Measurements from ENCODE around the gene AKT1S1. TPM values are rescaled to one million over a fixed set of nuclear protein-coding genes. Genes with fewer than 3 reads are reported as not detected.

The AKT1S1 gene
- total RNA-seq, 1 experiment from 2014 or later, result 64.6 TPM

GRCh38 chr19:49857838-49858087 is 19.4 kb downstream of the AKT1S1 start:
- no peak for TF ChIP-seq CTCF (IDR thresholded peaks at IDR 0.05; ENCODE audit: insufficient read depth in 1 of 2, low read depth in 1 of 2, low read length in 1 of 2, severe bottlenecking in 1 of 2, unreplicated experiment in 1 of 2)
- Mint-ChIP-seq H3K36me3 (ENCODE audit: insufficient read depth, unreplicated experiment) (peaks cover 84% of the 10 kb centered on the region), H3K27ac (ENCODE audit: unreplicated experiment) (peak overlapping the region; percentile 61), H3K27me3 (ENCODE audit: insufficient read depth, unreplicated experiment) (no peaks in the 10 kb centered on the region), H3K4me3 (ENCODE audit: unreplicated experiment) (no peak overlapping the region), H3K4me1 (ENCODE audit: low read depth, unreplicated experiment) (peaks cover 1% of the 10 kb centered on the region), H3K9me3 (ENCODE audit: unreplicated experiment) (no peaks in the 10 kb centered on the region)
- intact Hi-C loops (cut with micrococcal nuclease; ENCODE audit: unreplicated experiment), result no loop called here
- no TSS peak for BruUV-seq (replicated peaks)
- Histone ChIP-seq H3K9me3 (no peaks in the 10 kb centered on the region), H3K4me1 (peaks cover 2% of the 10 kb centered on the region; the same call in 1 of the 2 replicates), H3K4me3 (ENCODE audit: low read depth, low read length) (no peak overlapping the region), H3K36me3 (ENCODE audit: control insufficient read depth, insufficient read depth, low read length) (peaks cover 13% of the 10 kb centered on the region), H3K27me3 (replicated peaks; ENCODE audit: control insufficient read depth, insufficient read depth, low read length) (no peaks in the 10 kb centered on the region)
- POLR2A ChIA-PET, result interaction anchor here (2.0 kb wide), 1 partner anchor 12 kb away, joined by 7 read pairs; no protein-coding TSS in a partner anchor
- DNase-seq, result no peak
- CTCF ChIA-PET, result interaction anchor here (0.8 kb wide), 2 partner anchors 7 to 12 kb away, joined by 3 to 4 read pairs; no protein-coding TSS in a partner anchor

- Mint-ChIP-seq H3K27ac (ENCODE audit: unreplicated experiment) (peak overlapping the region; percentile 61), H3K9me3 (ENCODE audit: unreplicated experiment) (no peaks in the 10 kb centered on the region), H3K4me3 (ENCODE audit: unreplicated experiment) (no peak overlapping the region), H3K36me3 (ENCODE audit: insufficient read depth, unreplicated experiment) (peaks cover 84% of the 10 kb centered on the region), H3K4me1 (ENCODE audit: low read depth, unreplicated experiment) (peaks cover 6% of the 10 kb centered on the region), H3K27me3 (ENCODE audit: insufficient read depth, unreplicated experiment) (no peaks in the 10 kb centered on the region)
- CTCF ChIA-PET, result interaction anchor here (0.8 kb wide), 1 partner anchor 8 kb away, joined by 3 read pairs; no protein-coding TSS in a partner anchor
- no peaks in the 10 kb centered on the region for H3K27me3 ChIP-seq (replicated peaks; ENCODE audit: control insufficient read depth, insufficient read depth, low read length)
- no peaks in the 10 kb centered on the region for H3K9me3 ChIP-seq
- TF ChIP-seq CTCF (IDR thresholded peaks at IDR 0.05; ENCODE audit: insufficient read depth in 1 of 2, low read depth in 1 of 2, low read length in 1 of 2, severe bottlenecking in 1 of 2, unreplicated experiment in 1 of 2), result no peak
- intact Hi-C loops (cut with micrococcal nuclease; ENCODE audit: unreplicated experiment), result no loop called here
- BruUV-seq (replicated peaks), result no TSS peak
- POLR2A ChIA-PET, result interaction anchor here (2.0 kb wide), 1 partner anchor 12 kb away, joined by 7 read pairs; no protein-coding TSS in a partner anchor
- DNase-seq, result no peak
- peaks cover 7% of the 10 kb centered on the region; the same call in 1 of the 2 replicates for H3K4me1 ChIP-seq
- peaks cover 13% of the 10 kb centered on the region for H3K36me3 ChIP-seq (ENCODE audit: control insufficient read depth, insufficient read depth, low read length)
- H3K4me3 ChIP-seq (ENCODE audit: low read depth, low read length), result no peak overlapping the region
Measured at GRCh38 chr19:49857061-49857837, 19.9 kb downstream of the AKT1S1 start.

- Mint-ChIP-seq H3K27ac (ENCODE audit: unreplicated experiment) (peak overlapping the region; percentile 61), H3K4me1 (ENCODE audit: low read depth, unreplicated experiment) (peaks cover 10% of the 10 kb centered on the region), H3K9me3 (ENCODE audit: unreplicated experiment) (no peaks in the 10 kb centered on the region), H3K27me3 (ENCODE audit: insufficient read depth, unreplicated experiment) (no peaks in the 10 kb centered on the region), H3K36me3 (ENCODE audit: insufficient read depth, unreplicated experiment) (peaks cover 84% of the 10 kb centered on the region), H3K4me3 (ENCODE audit: unreplicated experiment) (no peak overlapping the region)
- POLR2A ChIA-PET, result no interaction called here
- Histone ChIP-seq H3K4me1 (peaks cover 9% of the 10 kb centered on the region; the same call in 1 of the 2 replicates), H3K4me3 (ENCODE audit: low read depth, low read length) (no peak overlapping the region), H3K9me3 (no peaks in the 10 kb centered on the region), H3K36me3 (ENCODE audit: control insufficient read depth, insufficient read depth, low read length) (peaks cover 13% of the 10 kb centered on the region), H3K27me3 (replicated peaks; ENCODE audit: control insufficient read depth, insufficient read depth, low read length) (no peaks in the 10 kb centered on the region)
- no peak for TF ChIP-seq CTCF (IDR thresholded peaks at IDR 0.05; ENCODE audit: insufficient read depth in 1 of 2, low read depth in 1 of 2, low read length in 1 of 2, severe bottlenecking in 1 of 2, unreplicated experiment in 1 of 2)
- BruUV-seq (replicated peaks), result no TSS peak
- no peak for DNase-seq
- CTCF ChIA-PET, result no interaction called here
- intact Hi-C loops (cut with micrococcal nuclease; ENCODE audit: unreplicated experiment), result no loop called here
Measured at GRCh38 chr19:49856574-49857021, 20.6 kb downstream of the AKT1S1 start.
